Measurements from ENCODE around the gene DPH6. TPM values are rescaled to one million over a fixed set of nuclear protein-coding genes. Genes with fewer than 3 reads are reported as not detected.

DPH6 gene
- total and polyA plus RNA-seq, 4 donors = 3.4 to 14.3 (median 10.4) TPM

GRCh38 chr15:35444557-35445204 lies 101.3 kb downstream of the DPH6 start:
- Histone ChIP-seq H3K4me3 (ENCODE audit: low read depth in 1 of 3, low read length in 3 of 3) (no peak overlapping the region), H3K27me3 (ENCODE audit: control insufficient read depth in 4 of 4, insufficient read depth in 4 of 4, low read length in 3 of 4) (no peaks in the 10 kb centered on the region), H3K36me3 (ENCODE audit: control insufficient read depth in 4 of 4, insufficient read depth in 3 of 4, low read depth in 1 of 4, low read length in 3 of 4) (no peaks in the 10 kb centered on the region), H3K27ac (ENCODE audit: low read depth in 1 of 2, low read length in 2 of 2) (no peak overlapping the region), H3K9ac (ENCODE audit: low read depth in 1 of 2, low read length in 2 of 2) (no peak overlapping the region), H3K4me1 (ENCODE audit: control insufficient read depth in 4 of 4, insufficient read depth in 4 of 4, low read length in 3 of 4) (no peaks in the 10 kb centered on the region), H3K9me3 (ENCODE audit: control insufficient read depth in 4 of 4, low read length in 3 of 4) (no peaks in the 10 kb centered on the region)
- 5% methylated on average over 1 of the region's 1 CpG for WGBS
- DNase-seq (ENCODE audit: low spot score) = no peak
- TF ChIP-seq NR2F2 (IDR thresholded peaks at IDR 0.05) = no peak
- TF ChIP-seq RAD21 (IDR thresholded peaks at IDR 0.05) = peak; percentile 99
- TF ChIP-seq CTCF (IDR thresholded peaks at IDR 0.05; ENCODE audit: low read depth, low read length, missing input control) = peak; percentile 77
- TF ChIP-seq FOXA2 (IDR thresholded peaks at IDR 0.05) = no peak
- no peak for TF ChIP-seq FOXA1 (IDR thresholded peaks at IDR 0.05)
- no peak for TF ChIP-seq SP1 (IDR thresholded peaks at IDR 0.05)
- TF ChIP-seq HNF4G (IDR thresholded peaks at IDR 0.05) = no peak
- TF ChIP-seq RXRA (IDR thresholded peaks at IDR 0.05) = no peak
- no peak for TF ChIP-seq ZBTB33 (IDR thresholded peaks at IDR 0.05)
- TF ChIP-seq HNF4A (conservative IDR thresholded peaks at IDR 0.05) = no peak
- TF ChIP-seq, protein P1, sequence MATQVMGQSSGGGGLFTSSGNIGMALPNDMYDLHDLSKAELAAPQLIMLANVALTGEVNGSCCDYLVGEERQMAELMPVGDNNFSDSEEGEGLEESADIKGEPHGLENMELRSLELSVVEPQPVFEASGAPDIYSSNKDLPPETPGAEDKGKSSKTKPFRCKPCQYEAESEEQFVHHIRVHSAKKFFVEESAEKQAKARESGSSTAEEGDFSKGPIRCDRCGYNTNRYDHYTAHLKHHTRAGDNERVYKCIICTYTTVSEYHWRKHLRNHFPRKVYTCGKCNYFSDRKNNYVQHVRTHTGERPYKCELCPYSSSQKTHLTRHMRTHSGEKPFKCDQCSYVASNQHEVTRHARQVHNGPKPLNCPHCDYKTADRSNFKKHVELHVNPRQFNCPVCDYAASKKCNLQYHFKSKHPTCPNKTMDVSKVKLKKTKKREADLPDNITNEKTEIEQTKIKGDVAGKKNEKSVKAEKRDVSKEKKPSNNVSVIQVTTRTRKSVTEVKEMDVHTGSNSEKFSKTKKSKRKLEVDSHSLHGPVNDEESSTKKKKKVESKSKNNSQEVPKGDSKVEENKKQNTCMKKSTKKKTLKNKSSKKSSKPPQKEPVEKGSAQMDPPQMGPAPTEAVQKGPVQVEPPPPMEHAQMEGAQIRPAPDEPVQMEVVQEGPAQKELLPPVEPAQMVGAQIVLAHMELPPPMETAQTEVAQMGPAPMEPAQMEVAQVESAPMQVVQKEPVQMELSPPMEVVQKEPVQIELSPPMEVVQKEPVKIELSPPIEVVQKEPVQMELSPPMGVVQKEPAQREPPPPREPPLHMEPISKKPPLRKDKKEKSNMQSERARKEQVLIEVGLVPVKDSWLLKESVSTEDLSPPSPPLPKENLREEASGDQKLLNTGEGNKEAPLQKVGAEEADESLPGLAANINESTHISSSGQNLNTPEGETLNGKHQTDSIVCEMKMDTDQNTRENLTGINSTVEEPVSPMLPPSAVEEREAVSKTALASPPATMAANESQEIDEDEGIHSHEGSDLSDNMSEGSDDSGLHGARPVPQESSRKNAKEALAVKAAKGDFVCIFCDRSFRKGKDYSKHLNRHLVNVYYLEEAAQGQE (IDR thresholded peaks at IDR 0.05) = no peak
- peak; percentile 55 for TF ChIP-seq YY1 (IDR thresholded peaks at IDR 0.05)
- TF ChIP-seq JUND (IDR thresholded peaks at IDR 0.05) = peak in 1 of 2 donors; percentile 11
- TF ChIP-seq EGR1 (IDR thresholded peaks at IDR 0.05; ENCODE audit: low read depth in 2 of 2) = no peak
- TF ChIP-seq TAF1 (conservative IDR thresholded peaks at IDR 0.05) = no peak
- TF ChIP-seq ATF3 (IDR thresholded peaks at IDR 0.05) = no peak

GRCh38 chr15:35443376-35443775 lies 102.6 kb downstream of the DPH6 start:
- no peak overlapping the region for H3K4me3 ChIP-seq (ENCODE audit: low read depth in 1 of 3, low read length in 3 of 3)
- no peak for DNase-seq (ENCODE audit: low spot score)
- H3K9ac ChIP-seq (ENCODE audit: low read depth in 1 of 2, low read length in 2 of 2) = no peak overlapping the region
- TF ChIP-seq RAD21 (IDR thresholded peaks at IDR 0.05) (no peak), MAX (IDR thresholded peaks at IDR 0.05) (no peak), HNF4A (conservative IDR thresholded peaks at IDR 0.05) (no peak), NR2F2 (IDR thresholded peaks at IDR 0.05) (no peak), CTCF (IDR thresholded peaks at IDR 0.05; ENCODE audit: low read depth, low read length, missing input control) (no peak), GABPA (IDR thresholded peaks at IDR 0.05 in 1 of 2, conservative IDR thresholded peaks at IDR 0.05 in 1 of 2) (no peak), SP1 (IDR thresholded peaks at IDR 0.05) (no peak)
- no peaks in the 10 kb centered on the region for H3K9me3 ChIP-seq (ENCODE audit: control insufficient read depth in 4 of 4, low read length in 3 of 4)
- no peak overlapping the region for H3K27ac ChIP-seq (ENCODE audit: low read depth in 1 of 2, low read length in 2 of 2)
- no peaks in the 10 kb centered on the region for H3K27me3 ChIP-seq (ENCODE audit: control insufficient read depth in 4 of 4, insufficient read depth in 4 of 4, low read length in 3 of 4)
- H3K36me3 ChIP-seq (ENCODE audit: control insufficient read depth in 4 of 4, insufficient read depth in 3 of 4, low read depth in 1 of 4, low read length in 3 of 4) = no peaks in the 10 kb centered on the region
- H3K4me1 ChIP-seq (ENCODE audit: control insufficient read depth in 4 of 4, insufficient read depth in 4 of 4, low read length in 3 of 4) = no peaks in the 10 kb centered on the region
